ENCODE results near the gene SFXN3. TPM values are rescaled to one million over a fixed set of nuclear protein-coding genes. Genes with fewer than 3 reads are reported as not detected.

Gene SFXN3
- total and polyA plus RNA-seq, 10 of the 15 experiments (the other 5 are each of a cell fraction or from before 2014, with no cell fraction given) = 0.05 to 11.3 (median 1.2) TPM

- RAD21 ChIA-PET (ENCODE audit: unreplicated experiment) = interaction anchor here (4.6 kb wide), 1 partner anchor 14 kb away, joined by 26 read pairs; no protein-coding TSS in a partner anchor
- in situ Hi-C loops (cut with MboI) = no loop called here
These were observed 29.9 kb upstream of the SFXN3 start for GRCh38 chr10:101000915-101001658.

More at GRCh38 chr10:101000915-101001658, 29.9 kb upstream of the SFXN3 start:
- FAIRE-seq (no peak), DNase-seq (ENCODE audit: low read depth, low spot score) (no peak), ATAC-seq (no peak)
- Histone ChIP-seq H3K9ac (ENCODE audit: control insufficient read depth, insufficient read depth, low read length) (no peak overlapping the region), H3K36me3 (ENCODE audit: control insufficient read depth in 2 of 2, insufficient read depth in 2 of 2, low read length in 1 of 2) (peaks cover 0 to 2% of the 10 kb centered on the region in 2 experiments; a peak in 3 of 4 replicates), H3K4me2 (ENCODE audit: control insufficient read depth, insufficient read depth) (0 out of 2 replicates have a peak overlapping the region, but pooled peaks have one; percentile 17), H3K27me3 (replicated peaks in 1 of 2; ENCODE audit: control insufficient read depth in 2 of 2, insufficient read depth in 2 of 2, low read length in 1 of 2) (no peaks in the 10 kb centered on the region), H3K9me3 (replicated peaks; ENCODE audit: control insufficient read depth, insufficient read depth, low read length) (no peaks in the 10 kb centered on the region), H3K4me3 (no peak overlapping the region), H3K27ac (ENCODE audit: control insufficient read depth, insufficient read depth) (no peak overlapping the region), H4K20me1 (ENCODE audit: control insufficient read depth, insufficient read depth) (no peaks in the 10 kb centered on the region), H3K79me2 (ENCODE audit: control insufficient read depth, insufficient read depth, low read length) (peaks cover 10% of the 10 kb centered on the region), H3K4me1 (ENCODE audit: control insufficient read depth, insufficient read depth, low read length) (peaks cover 16% of the 10 kb centered on the region), H2AFZ (ENCODE audit: control insufficient read depth, low read depth, low read length) (no peak overlapping the region)
- ChIA-PET SMC1A (ENCODE audit: uncharacterized antibody, unreplicated experiment) (no interaction called here), POLR2A (no interaction called here), CTCF (interaction anchor here (2.3 to 3.7 kb wide), 2 partner anchors 10 to 13 kb away, joined by 7 to 21 read pairs; no protein-coding TSS in a partner anchor)
- intact Hi-C loops (cut with micrococcal nuclease; ENCODE audit: unreplicated experiment) = no loop called here
- TF ChIP-seq ZBTB11 (CRISPR knock-in tag; IDR thresholded peaks at IDR 0.05) (no peak), ZNF622 (IDR thresholded peaks at IDR 0.05) (no peak), STAT1 (conservative IDR thresholded peaks at IDR 0.05) (no peak), JUND (IDR thresholded peaks at IDR 0.05; ENCODE audit: low read depth, low read length) (no peak), BACH1 (IDR thresholded peaks at IDR 0.05; ENCODE audit: borderline replicate concordance) (no peak), NR2F1 (conservative IDR thresholded peaks at IDR 0.05) (no peak), SMARCA5 (IDR thresholded peaks at IDR 0.05) (no peak), MYB (IDR thresholded peaks at IDR 0.05; ENCODE audit: borderline replicate concordance, low read depth, low read length) (no peak), RUNX3 (IDR thresholded peaks at IDR 0.05; ENCODE audit: low read length) (no peak), CUX1 (IDR thresholded peaks at IDR 0.05; ENCODE audit: insufficient replicate concordance, low read depth, low read length) (no peak)
- WGBS (ENCODE audit: insufficient coverage, insufficient replicate concordance, low lambda C conversion rate, missing lambda C conversion rate) = 100% methylated on average over 9 of the region's 12 CpGs
- BruUV-seq (replicated peaks) = no TSS peak
